Nephron progenitor cell (in vitro differentiated cells): Measurements from ENCODE around the gene CITED4.
A peak's percentile ranks its signal among the peaks of the same experiment; 100 is the strongest.

ENCODE experiments used
- DNase-seq: peaks from one replicate; pipeline ENCODE4 v3.0.0; 2021
- H3K27ac Mint-ChIP-seq: 2 replicates; pipeline ENCODE4 v1.8.0; 2021; ENCODE audit warnings: mild to moderate bottlenecking, moderate library complexity, mixed read lengths
- H3K27me3 Mint-ChIP-seq: 2 replicates; pipeline ENCODE4 v1.8.0; 2021; ENCODE audit warnings: mild to moderate bottlenecking, low read depth, mixed read lengths; ENCODE audit not compliant: poor library complexity
- H3K36me3 Mint-ChIP-seq: 2 replicates; pipeline ENCODE4 v1.8.0; 2021; ENCODE audit warnings: low read depth, mixed read lengths
- H3K4me1 Mint-ChIP-seq: 2 replicates; pipeline ENCODE4 v1.8.0; 2021; ENCODE audit warnings: mixed read lengths
- H3K4me3 Mint-ChIP-seq: 2 replicates; pipeline ENCODE4 v1.8.0; 2021; ENCODE audit warnings: mild to moderate bottlenecking, moderate library complexity, mixed read lengths
- H3K9me3 Mint-ChIP-seq: 2 replicates; pipeline ENCODE4 v1.8.0; 2021; ENCODE audit warnings: mild to moderate bottlenecking, moderate library complexity, mixed read lengths
- TF ChIP-seq, protein P1 (sequence below): fragments of 200-600 bp; sonication (generic); IDR thresholded peaks from 2 replicates; pipeline ENCODE4 v1.5.0; 2021; ENCODE audit warnings: antibody characterized with exemption

The CITED4 gene

DNA sequence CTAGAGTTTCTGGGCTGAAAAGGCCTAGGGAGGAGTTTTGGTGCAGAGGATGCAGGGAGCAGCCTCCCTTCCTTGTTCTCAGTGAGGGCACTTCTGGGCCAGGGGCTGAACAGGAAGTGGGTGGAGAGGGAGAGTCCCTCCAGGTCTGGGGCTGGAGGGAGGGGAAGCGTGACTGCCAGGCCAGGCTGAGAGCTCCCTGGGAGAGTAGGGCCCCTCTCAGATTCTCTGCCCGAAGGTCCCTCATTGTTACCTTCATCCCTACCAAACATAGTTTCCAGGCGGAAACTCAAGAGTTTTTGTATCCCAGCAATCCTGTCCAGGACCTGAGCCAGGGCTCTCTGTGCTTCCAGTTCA, 36.8 kb downstream of the CITED4 start:
- TF ChIP-seq, protein P1, sequence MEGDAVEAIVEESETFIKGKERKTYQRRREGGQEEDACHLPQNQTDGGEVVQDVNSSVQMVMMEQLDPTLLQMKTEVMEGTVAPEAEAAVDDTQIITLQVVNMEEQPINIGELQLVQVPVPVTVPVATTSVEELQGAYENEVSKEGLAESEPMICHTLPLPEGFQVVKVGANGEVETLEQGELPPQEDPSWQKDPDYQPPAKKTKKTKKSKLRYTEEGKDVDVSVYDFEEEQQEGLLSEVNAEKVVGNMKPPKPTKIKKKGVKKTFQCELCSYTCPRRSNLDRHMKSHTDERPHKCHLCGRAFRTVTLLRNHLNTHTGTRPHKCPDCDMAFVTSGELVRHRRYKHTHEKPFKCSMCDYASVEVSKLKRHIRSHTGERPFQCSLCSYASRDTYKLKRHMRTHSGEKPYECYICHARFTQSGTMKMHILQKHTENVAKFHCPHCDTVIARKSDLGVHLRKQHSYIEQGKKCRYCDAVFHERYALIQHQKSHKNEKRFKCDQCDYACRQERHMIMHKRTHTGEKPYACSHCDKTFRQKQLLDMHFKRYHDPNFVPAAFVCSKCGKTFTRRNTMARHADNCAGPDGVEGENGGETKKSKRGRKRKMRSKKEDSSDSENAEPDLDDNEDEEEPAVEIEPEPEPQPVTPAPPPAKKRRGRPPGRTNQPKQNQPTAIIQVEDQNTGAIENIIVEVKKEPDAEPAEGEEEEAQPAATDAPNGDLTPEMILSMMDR, result no peak
- no peak for DNase-seq
- Mint-ChIP-seq H3K4me3 (no peak overlapping the region), H3K27ac (peak overlapping the region; percentile 98), H3K9me3 (no peaks in the 10 kb centered on the region), H3K4me1 (peaks cover 50% of the 10 kb centered on the region), H3K27me3 (peaks cover 6% of the 10 kb centered on the region), H3K36me3 (no peaks in the 10 kb centered on the region)

- Mint-ChIP-seq H3K36me3 (no peaks in the 10 kb centered on the region), H3K27ac (peak overlapping the region; percentile 98), H3K4me3 (peak overlapping the region; percentile 2), H3K9me3 (no peaks in the 10 kb centered on the region), H3K4me1 (peaks cover 53% of the 10 kb centered on the region), H3K27me3 (peaks cover 8% of the 10 kb centered on the region)
- no peak for DNase-seq
- TF ChIP-seq, protein P1, result no peak
Observed at GRCh38 chr1:40824591-40825434, 37.4 kb downstream of the CITED4 start.

DNA sequence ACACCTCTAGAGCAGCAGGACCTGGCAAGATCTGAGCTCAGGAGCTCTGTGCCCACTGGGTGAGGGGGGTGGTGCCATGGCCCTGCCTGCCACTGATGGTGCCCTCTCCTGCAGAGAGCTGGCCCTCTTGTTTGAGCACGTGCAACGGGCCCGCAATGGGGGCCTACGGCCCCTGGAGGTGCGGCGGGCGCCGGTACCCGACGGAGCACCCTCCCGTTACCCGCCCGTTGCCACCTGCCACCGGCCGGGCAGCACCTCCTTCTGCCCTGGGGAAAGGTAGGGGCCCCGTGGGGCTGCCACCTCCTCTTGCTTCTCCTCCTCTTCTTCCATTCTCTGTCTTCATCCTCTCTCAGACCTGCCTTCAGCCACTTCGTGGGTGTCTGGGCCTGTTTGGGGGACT, 38.2 kb downstream of the CITED4 start:
- Mint-ChIP-seq H3K27me3 (peaks cover 14% of the 10 kb centered on the region), H3K9me3 (no peaks in the 10 kb centered on the region), H3K4me3 (no peak overlapping the region), H3K4me1 (peaks cover 61% of the 10 kb centered on the region), H3K36me3 (no peaks in the 10 kb centered on the region), H3K27ac (no peak overlapping the region)
- no peak for DNase-seq
- TF ChIP-seq, protein P1, result no peak

GRCh38 chr1:40823345-40823744, 38.8 kb downstream of the CITED4 start:
- peaks cover 14% of the 10 kb centered on the region for H3K27me3 Mint-ChIP-seq
- peaks cover 61% of the 10 kb centered on the region for H3K4me1 Mint-ChIP-seq
- no peaks in the 10 kb centered on the region for H3K36me3 Mint-ChIP-seq
- no peak for DNase-seq
- peak overlapping the region; percentile 67 for H3K27ac Mint-ChIP-seq
- H3K9me3 Mint-ChIP-seq, result no peaks in the 10 kb centered on the region
- no peak overlapping the region for H3K4me3 Mint-ChIP-seq
- TF ChIP-seq, protein P1, result no peak

- Mint-ChIP-seq H3K9me3 (no peaks in the 10 kb centered on the region), H3K27me3 (peaks cover 14% of the 10 kb centered on the region), H3K27ac (peak overlapping the region; percentile 67), H3K36me3 (no peaks in the 10 kb centered on the region), H3K4me3 (no peak overlapping the region), H3K4me1 (peaks cover 62% of the 10 kb centered on the region)
- TF ChIP-seq, protein P1, result no peak
- DNase-seq, result no peak
Observed at GRCh38 chr1:40822890-40823289, 39.3 kb downstream of the CITED4 start.
